Stimulated activated CD4-positive, alpha-beta T cell treated with anti-CD3 and anti-CD28 coated beads, TNF-alpha, amount 100 ng/mL, for 4 hours (primary cell): Measurements from ENCODE around the gene DNASE1.

Experiments used
- DNase-seq, 3 experiments: peaks; one replicate each; pipeline ENCODE4 v3.0.0-alpha.2; 2020; ENCODE audit warnings: low read depth in 3 of 3

Gene DNASE1

GRCh38 chr16:3662601-3663000 is 8.1 kb downstream of the DNASE1 start:
- no peak for DNase-seq

GRCh38 chr16:3664187-3664896 is 9.9 kb downstream of the DNASE1 start:
- no peak for DNase-seq

- peak in 1 of 3 experiments; percentile 12 for DNase-seq
These were observed 11.0 kb downstream of the DNASE1 start for GRCh38 chr16:3665508-3665907.

- no peak for DNase-seq
These were observed 14.1 kb downstream of the DNASE1 start for GRCh38 chr16:3668626-3669025.

- DNase-seq: no peak
These were observed 14.6 kb downstream of the DNASE1 start for GRCh38 chr16:3669082-3669481.

- DNase-seq: no peak
These were observed 16.2 kb downstream of the DNASE1 start for GRCh38 chr16:3670711-3671110.

- no peak for DNase-seq
These were observed 16.9 kb downstream of the DNASE1 start for GRCh38 chr16:3671424-3671823.

- DNase-seq: no peak
These were observed 18.1 kb downstream of the DNASE1 start for GRCh38 chr16:3672571-3673041.

GRCh38 chr16:3673201-3673600 is 18.7 kb downstream of the DNASE1 start:
- no peak for DNase-seq

- DNase-seq: no peak
These were observed 19.3 kb downstream of the DNASE1 start for GRCh38 chr16:3673676-3674377.

GRCh38 chr16:3674513-3675295 is 20.2 kb downstream of the DNASE1 start:
- DNase-seq: no peak

- no peak for DNase-seq
These were observed 21.2 kb downstream of the DNASE1 start for GRCh38 chr16:3675601-3676130.

- DNase-seq: no peak
These were observed 23.5 kb downstream of the DNASE1 start for GRCh38 chr16:3677994-3678393.

- DNase-seq: no peak
These were observed 26.7 kb downstream of the DNASE1 start for GRCh38 chr16:3681206-3681605.

GRCh38 chr16:3687021-3687420 is 32.5 kb downstream of the DNASE1 start:
- no peak for DNase-seq

- DNase-seq: no peak
These were observed 33.3 kb downstream of the DNASE1 start for GRCh38 chr16:3687792-3688191.

- DNase-seq: no peak
These were observed 35.2 kb downstream of the DNASE1 start for GRCh38 chr16:3689731-3690130.

- peak; percentile 69 to 71 (median 71) for DNase-seq
These were observed 36.0 kb downstream of the DNASE1 start for GRCh38 chr16:3690470-3690928.

GRCh38 chr16:3690980-3691720 is 36.7 kb downstream of the DNASE1 start:
- no peak for DNase-seq

- no peak for DNase-seq
These were observed 37.3 kb downstream of the DNASE1 start for GRCh38 chr16:3691761-3692160.

- DNase-seq: no peak
These were observed 39.6 kb downstream of the DNASE1 start for GRCh38 chr16:3694051-3694450.
